Tibial nerve (tissue), 4 donors: ENCODE results near the gene GALNT5. TPM values are rescaled to one million over a fixed set of nuclear protein-coding genes. Genes with fewer than 3 reads are reported as not detected.

ENCODE experiments used
- DNase-seq, 2 donors: peaks; one replicate each; pipeline ENCODE4 v3.0.0-alpha.2; 2019; ENCODE audit warnings: low spot score in 2 of 2
- H3K27ac ChIP-seq, 4 donors: fragments of 200-600 bp; sonication (generic) in 3 of 4; one replicate each; pipeline ENCODE4 v1.5.1; 2017 to 2019; ENCODE audit warnings: mild to moderate bottlenecking in 1 of 4
- H3K27me3 ChIP-seq, 2 donors: fragments of 200-600 bp; sonication (generic) in 1 of 2; one replicate each; pipeline versions ENCODE4 v1.5.1 to v1.6.0; 2017 to 2019
- H3K36me3 ChIP-seq, 3 donors: fragments of 200-600 bp; sonication (generic); one replicate each; pipeline ENCODE4 v1.5.1; 2018 to 2019
- H3K4me1 ChIP-seq, 4 donors: fragments of 200-600 bp; sonication (generic) in 3 of 4; one replicate each; pipeline ENCODE4 v1.5.1; 2017 to 2019
- H3K4me3 ChIP-seq, 4 donors: fragments of 200-600 bp; sonication (generic) in 3 of 4; one replicate each; pipeline ENCODE4 v1.5.1; 2017 to 2019; ENCODE audit warnings: mild to moderate bottlenecking in 1 of 4, moderate library complexity in 1 of 4
- H3K9me3 ChIP-seq, 4 donors: fragments of 200-600 bp; sonication (generic) in 3 of 4; one replicate each; pipeline ENCODE4 v1.5.1; 2017 to 2019
- EP300 ChIP-seq, 2 donors: sonication (generic); formaldehyde crosslinking; IDR thresholded peaks; one replicate each; pipeline ENCODE4 v1.6.1; 2017; ENCODE audit warnings: antibody characterized with exemption in 2 of 2, mild to moderate bottlenecking in 1 of 2
- POLR2A ChIP-seq, 2 donors: fragments of 450-650 bp; IDR thresholded peaks; one replicate each; pipeline ENCODE4 v1.6.1; 2017; ENCODE audit warnings: antibody characterized with exemption in 2 of 2, mild to moderate bottlenecking in 2 of 2, moderate library complexity in 2 of 2
- WGBS, 2 donors: methylation state at CpG; one replicate each; pipeline ENCODE4 v1.1.5; 2018; 5-methylcytosine and 5-hydroxymethylcytosine counted together
- total RNA-seq, 4 donors: library from RNA; depleted of rRNA; stranded (reverse); fragments of >200 nt; gene quantifications; one replicate each; pipeline ENCODE4 v1.1.0, GENCODE V29; 2016
- TF ChIP-seq, protein P1 (sequence below), 5 experiments: fragments of 200-600 bp in 3 of 5; fragments of 450-650 bp in 2 of 5; sonication (generic) in 3 of 5; IDR thresholded peaks; one replicate each; pipeline ENCODE4 v1.5.1; 2016 to 2019; ENCODE audit warnings: antibody characterized with exemption in 5 of 5, mild to moderate bottlenecking in 3 of 5, moderate library complexity in 2 of 5

GALNT5 gene
- total RNA-seq, 4 donors from 2014 or later, result 0.42 to 0.98 (median 0.87) TPM; not detected in 1

- WGBS, 2 donors, result 94 to 96% methylated on average over 2 of the region's 2 CpGs
- Histone ChIP-seq H3K4me3 (no peak overlapping the region), H3K27ac (no peak overlapping the region), H3K4me1 (peaks cover 0 to under 1% (median 0%) of the 10 kb centered on the region in 4 donors), H3K27me3 (no peaks in the 10 kb centered on the region), H3K36me3 (no peaks in the 10 kb centered on the region), H3K9me3 (no peaks in the 10 kb centered on the region)
- DNase-seq, result no peak
- no peak for TF ChIP-seq POLR2A (IDR thresholded peaks at IDR 0.05)
- TF ChIP-seq EP300 (IDR thresholded peaks at IDR 0.05), result no peak
- TF ChIP-seq, protein P1, sequence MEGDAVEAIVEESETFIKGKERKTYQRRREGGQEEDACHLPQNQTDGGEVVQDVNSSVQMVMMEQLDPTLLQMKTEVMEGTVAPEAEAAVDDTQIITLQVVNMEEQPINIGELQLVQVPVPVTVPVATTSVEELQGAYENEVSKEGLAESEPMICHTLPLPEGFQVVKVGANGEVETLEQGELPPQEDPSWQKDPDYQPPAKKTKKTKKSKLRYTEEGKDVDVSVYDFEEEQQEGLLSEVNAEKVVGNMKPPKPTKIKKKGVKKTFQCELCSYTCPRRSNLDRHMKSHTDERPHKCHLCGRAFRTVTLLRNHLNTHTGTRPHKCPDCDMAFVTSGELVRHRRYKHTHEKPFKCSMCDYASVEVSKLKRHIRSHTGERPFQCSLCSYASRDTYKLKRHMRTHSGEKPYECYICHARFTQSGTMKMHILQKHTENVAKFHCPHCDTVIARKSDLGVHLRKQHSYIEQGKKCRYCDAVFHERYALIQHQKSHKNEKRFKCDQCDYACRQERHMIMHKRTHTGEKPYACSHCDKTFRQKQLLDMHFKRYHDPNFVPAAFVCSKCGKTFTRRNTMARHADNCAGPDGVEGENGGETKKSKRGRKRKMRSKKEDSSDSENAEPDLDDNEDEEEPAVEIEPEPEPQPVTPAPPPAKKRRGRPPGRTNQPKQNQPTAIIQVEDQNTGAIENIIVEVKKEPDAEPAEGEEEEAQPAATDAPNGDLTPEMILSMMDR (IDR thresholded peaks at IDR 0.05), result no peak
These were observed 5.6 kb upstream of the GALNT5 start for GRCh38 chr2:157251932-157252331.

- Histone ChIP-seq H3K4me1 (peaks cover 0 to 5% (median 0%) of the 10 kb centered on the region in 4 donors), H3K27ac (no peak overlapping the region), H3K27me3 (no peaks in the 10 kb centered on the region), H3K36me3 (no peaks in the 10 kb centered on the region), H3K9me3 (no peaks in the 10 kb centered on the region), H3K4me3 (no peak overlapping the region)
- TF ChIP-seq EP300 (IDR thresholded peaks at IDR 0.05) (no peak), POLR2A (IDR thresholded peaks at IDR 0.05) (no peak)
- TF ChIP-seq, protein P1 (IDR thresholded peaks at IDR 0.05), result no peak
- 89 to 90% methylated on average over 4 of the region's 4 CpGs for WGBS, 2 donors
- DNase-seq, result no peak
These were observed 5.0 kb upstream of the GALNT5 start for GRCh38 chr2:157252529-157252928.

DNA sequence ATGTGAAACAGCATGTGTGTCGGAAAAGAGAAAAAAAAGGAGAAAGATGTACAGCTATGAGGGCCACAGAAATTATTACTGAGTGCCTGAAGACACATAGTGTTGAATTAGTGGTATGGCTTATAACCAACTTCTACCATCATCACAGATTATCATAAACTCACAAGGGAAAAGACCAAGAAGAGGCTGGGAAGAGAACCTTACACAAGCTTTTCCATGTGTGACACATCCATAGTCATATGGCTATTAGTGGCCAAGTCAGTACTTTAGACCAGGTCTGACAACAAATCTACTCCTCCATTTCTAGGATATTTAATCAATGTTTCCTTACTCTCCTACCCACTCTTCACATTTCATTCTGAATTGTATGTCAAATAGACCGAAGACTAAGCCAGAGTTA is 3.5 kb upstream of the GALNT5 start:
- Histone ChIP-seq H3K4me3 (no peak overlapping the region), H3K27ac (no peak overlapping the region), H3K4me1 (peaks cover 0 to 11% (median 0%) of the 10 kb centered on the region in 4 donors), H3K36me3 (no peaks in the 10 kb centered on the region), H3K9me3 (no peaks in the 10 kb centered on the region), H3K27me3 (no peaks in the 10 kb centered on the region)
- no peak for TF ChIP-seq EP300 (IDR thresholded peaks at IDR 0.05)
- no peak for TF ChIP-seq POLR2A (IDR thresholded peaks at IDR 0.05)
- TF ChIP-seq, protein P1 (IDR thresholded peaks at IDR 0.05), result no peak
- WGBS, 2 donors, result 89 to 98% methylated on average over 2 of the region's 2 CpGs
- DNase-seq, result no peak

GRCh38 chr2:157255746-157256145 is 1.8 kb upstream of the GALNT5 start:
- H3K36me3 ChIP-seq, result no peaks in the 10 kb centered on the region
- no peaks in the 10 kb centered on the region for H3K9me3 ChIP-seq
- no peak overlapping the region for H3K4me3 ChIP-seq
- H3K4me1 ChIP-seq, result peaks cover 0 to 11% (median 1%) of the 10 kb centered on the region in 4 donors
- no peak for DNase-seq
- no peak for TF ChIP-seq EP300 (IDR thresholded peaks at IDR 0.05)
- TF ChIP-seq, protein P1 (IDR thresholded peaks at IDR 0.05), result no peak
- TF ChIP-seq POLR2A (IDR thresholded peaks at IDR 0.05), result no peak
- no peaks in the 10 kb centered on the region for H3K27me3 ChIP-seq
- H3K27ac ChIP-seq, result no peak overlapping the region

DNA sequence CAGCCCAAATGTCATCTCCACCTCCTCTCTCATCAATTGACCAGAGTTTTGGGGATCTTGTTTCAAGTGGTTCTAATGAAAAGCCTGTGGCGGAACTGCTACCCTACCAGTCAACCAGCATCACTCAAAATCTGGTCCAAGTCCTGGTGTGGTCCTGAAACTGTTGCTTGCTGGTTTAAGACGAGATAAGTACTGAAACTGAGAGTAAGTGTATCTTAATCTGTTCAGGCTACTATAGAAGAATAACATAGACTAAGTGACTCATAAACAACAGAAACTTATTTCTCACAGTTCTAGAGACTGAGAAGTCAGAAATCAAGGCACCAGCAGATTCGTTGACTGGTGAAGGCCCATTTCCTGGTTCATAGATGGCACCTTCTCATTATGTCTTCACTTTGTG is 879 bp upstream of the GALNT5 start:
- 89 to 92% methylated on average over 3 of the region's 3 CpGs for WGBS, 2 donors
- no peak overlapping the region for H3K4me3 ChIP-seq
- no peak for DNase-seq
- no peaks in the 10 kb centered on the region for H3K9me3 ChIP-seq
- no peak overlapping the region for H3K27ac ChIP-seq
- TF ChIP-seq, protein P1 (IDR thresholded peaks at IDR 0.05), result no peak
- no peak for TF ChIP-seq EP300 (IDR thresholded peaks at IDR 0.05)
- TF ChIP-seq POLR2A (IDR thresholded peaks at IDR 0.05), result no peak
- H3K36me3 ChIP-seq, result no peaks in the 10 kb centered on the region
- H3K4me1 ChIP-seq, result peaks cover 0 to 11% (median 3%) of the 10 kb centered on the region in 4 donors
- H3K27me3 ChIP-seq, result no peaks in the 10 kb centered on the region
